Measurements from ENCODE around the gene KIF1B. TPM values are rescaled to one million over a fixed set of nuclear protein-coding genes. Genes with fewer than 3 reads are reported as not detected.

Gene KIF1B
- total RNA-seq, 4 donors from 2014 or later: 46.0 to 88.0 (median 51.2) TPM

DNA sequence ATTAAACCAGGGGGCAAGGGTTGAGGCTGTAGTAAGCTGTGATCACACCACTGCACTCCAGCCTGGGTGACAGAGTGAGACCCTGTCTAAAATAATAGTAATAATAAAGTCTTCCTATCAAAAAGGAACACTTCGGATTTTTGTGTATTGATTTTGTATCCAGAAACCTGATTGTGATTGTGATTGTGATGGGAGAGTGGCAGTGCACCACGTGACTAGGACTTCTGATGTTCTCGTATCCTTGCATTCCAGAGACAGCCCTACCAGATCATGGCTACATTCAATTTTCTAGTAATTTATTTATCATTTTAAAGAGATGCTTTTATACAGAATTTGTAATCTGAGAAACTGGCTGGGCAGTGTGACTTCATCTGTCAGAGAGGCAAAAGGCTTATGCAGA is 2.6 kb upstream of the KIF1B start:
- Histone ChIP-seq H3K4me1 (peaks cover 21% of the 10 kb centered on the region), H3K27me3 (no peaks in the 10 kb centered on the region), H3K27ac (no peak overlapping the region), H3K9me3 (no peaks in the 10 kb centered on the region), H3K36me3 (no peaks in the 10 kb centered on the region), H3K4me3 (no peak overlapping the region)
- TF ChIP-seq EP300 (IDR thresholded peaks at IDR 0.05) (no peak), POLR2A (IDR thresholded peaks at IDR 0.05) (no peak), POLR2AphosphoS5 (IDR thresholded peaks at IDR 0.05) (no peak)
- TF ChIP-seq, protein P1, sequence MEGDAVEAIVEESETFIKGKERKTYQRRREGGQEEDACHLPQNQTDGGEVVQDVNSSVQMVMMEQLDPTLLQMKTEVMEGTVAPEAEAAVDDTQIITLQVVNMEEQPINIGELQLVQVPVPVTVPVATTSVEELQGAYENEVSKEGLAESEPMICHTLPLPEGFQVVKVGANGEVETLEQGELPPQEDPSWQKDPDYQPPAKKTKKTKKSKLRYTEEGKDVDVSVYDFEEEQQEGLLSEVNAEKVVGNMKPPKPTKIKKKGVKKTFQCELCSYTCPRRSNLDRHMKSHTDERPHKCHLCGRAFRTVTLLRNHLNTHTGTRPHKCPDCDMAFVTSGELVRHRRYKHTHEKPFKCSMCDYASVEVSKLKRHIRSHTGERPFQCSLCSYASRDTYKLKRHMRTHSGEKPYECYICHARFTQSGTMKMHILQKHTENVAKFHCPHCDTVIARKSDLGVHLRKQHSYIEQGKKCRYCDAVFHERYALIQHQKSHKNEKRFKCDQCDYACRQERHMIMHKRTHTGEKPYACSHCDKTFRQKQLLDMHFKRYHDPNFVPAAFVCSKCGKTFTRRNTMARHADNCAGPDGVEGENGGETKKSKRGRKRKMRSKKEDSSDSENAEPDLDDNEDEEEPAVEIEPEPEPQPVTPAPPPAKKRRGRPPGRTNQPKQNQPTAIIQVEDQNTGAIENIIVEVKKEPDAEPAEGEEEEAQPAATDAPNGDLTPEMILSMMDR (IDR thresholded peaks at IDR 0.05): no peak
- peak in 1 of 2 donors; percentile 4 for DNase-seq (ENCODE audit: low spot score in 2 of 2)
- WGBS: 90% methylated on average over 3 of the region's 3 CpGs

DNA sequence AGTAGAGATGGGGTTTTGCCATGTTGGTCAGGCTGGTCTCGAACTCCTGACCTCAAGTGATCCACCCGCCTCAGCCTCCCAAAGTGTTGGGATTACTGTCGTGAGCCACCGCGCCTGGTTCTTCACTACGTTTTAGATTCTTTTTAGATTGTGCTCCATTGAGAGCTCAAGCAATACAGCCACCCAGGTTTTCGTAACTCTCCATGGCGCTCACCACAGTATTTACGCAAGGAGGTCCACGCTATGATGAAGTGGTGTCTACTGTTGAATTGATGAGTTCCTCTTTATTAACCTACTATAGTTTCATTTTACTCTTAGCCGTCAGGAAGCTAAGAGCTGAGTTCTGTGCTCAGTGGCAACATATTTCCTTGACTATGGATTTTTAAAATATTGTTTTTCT is 1.8 kb upstream of the KIF1B start:
- Histone ChIP-seq H3K27me3 (no peaks in the 10 kb centered on the region), H3K36me3 (no peaks in the 10 kb centered on the region), H3K27ac (no peak overlapping the region), H3K4me1 (peaks cover 28% of the 10 kb centered on the region), H3K4me3 (no peak overlapping the region), H3K9me3 (no peaks in the 10 kb centered on the region)
- DNase-seq (ENCODE audit: low spot score in 2 of 2): no peak
- WGBS: 79% methylated on average over 11 of the region's 11 CpGs
- TF ChIP-seq EP300 (IDR thresholded peaks at IDR 0.05) (no peak), POLR2A (IDR thresholded peaks at IDR 0.05) (no peak), POLR2AphosphoS5 (IDR thresholded peaks at IDR 0.05) (no peak)
- TF ChIP-seq, protein P1 (IDR thresholded peaks at IDR 0.05): no peak

GRCh38 chr1:10209590-10209904 is 823 bp upstream of the KIF1B start:
- Histone ChIP-seq H3K4me3 (peak overlapping the region; percentile 97), H3K27me3 (no peaks in the 10 kb centered on the region), H3K9me3 (no peaks in the 10 kb centered on the region), H3K4me1 (peaks cover 37% of the 10 kb centered on the region), H3K27ac (peak overlapping the region; percentile 99), H3K36me3 (no peaks in the 10 kb centered on the region)
- WGBS: 3% methylated on average over 8 of the region's 8 CpGs
- DNase-seq (ENCODE audit: low spot score in 2 of 2): no peak
- TF ChIP-seq EP300 (IDR thresholded peaks at IDR 0.05): no peak
- TF ChIP-seq POLR2A (IDR thresholded peaks at IDR 0.05): no peak
- TF ChIP-seq POLR2AphosphoS5 (IDR thresholded peaks at IDR 0.05): no peak
- TF ChIP-seq, protein P1 (IDR thresholded peaks at IDR 0.05): no peak

DNA sequence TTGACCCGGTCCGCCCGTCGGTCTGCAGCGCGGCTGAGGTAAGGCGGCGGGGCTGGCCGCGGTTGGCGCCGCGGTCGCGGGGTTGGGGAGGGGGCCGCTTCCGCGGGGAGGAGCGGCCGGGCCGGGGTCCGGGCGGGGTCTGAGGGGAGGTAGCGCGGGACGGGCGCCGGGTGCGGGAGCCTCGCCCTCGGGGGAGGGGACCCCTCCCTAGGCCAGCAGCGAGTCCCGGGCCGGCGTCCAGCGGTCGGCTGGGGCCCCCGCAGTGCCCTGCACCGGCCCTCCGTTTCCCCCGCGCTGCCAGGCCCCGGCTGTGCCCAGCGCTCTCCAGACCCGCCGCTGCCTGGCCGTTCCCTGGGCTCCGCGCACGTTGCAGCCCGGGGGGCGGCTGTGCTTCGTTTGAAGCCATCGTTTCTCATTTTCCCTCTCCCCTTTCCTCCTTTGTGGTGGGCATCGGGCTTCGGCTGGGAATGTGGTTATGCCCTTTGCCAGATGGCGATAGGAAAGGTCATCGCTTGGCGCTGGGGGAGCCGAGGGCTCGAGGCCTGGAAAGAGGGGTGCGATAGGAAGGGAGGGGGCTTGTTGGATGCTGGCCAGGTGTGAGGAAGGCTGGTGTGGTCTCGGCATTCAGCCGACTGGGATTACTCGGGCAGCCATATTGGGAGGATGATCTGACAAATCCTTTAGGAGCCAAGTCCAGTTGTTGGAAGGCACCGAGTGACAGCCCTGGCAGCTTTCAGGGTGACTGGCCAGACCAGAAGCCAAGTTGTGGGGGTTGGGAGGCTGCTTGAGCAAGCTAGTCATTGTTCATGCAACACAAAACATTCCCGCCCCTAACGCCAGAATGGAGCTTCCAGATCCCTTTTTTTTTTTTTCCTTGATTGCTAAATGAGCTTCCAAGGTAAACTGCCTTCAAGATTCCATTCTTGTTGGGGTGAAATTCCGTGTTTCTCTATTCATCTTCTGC is 753 bp downstream of the KIF1B start:
- WGBS: under 1% methylated on average over 17 of the region's 69 CpGs
- H3K27me3 ChIP-seq: no peaks in the 10 kb centered on the region
- peak overlapping the region; percentile 97 for H3K4me3 ChIP-seq
- DNase-seq (ENCODE audit: low spot score in 2 of 2): peak; percentile 97
- peaks cover 46% of the 10 kb centered on the region for H3K4me1 ChIP-seq
- no peaks in the 10 kb centered on the region for H3K9me3 ChIP-seq
- no peak for TF ChIP-seq POLR2A (IDR thresholded peaks at IDR 0.05)
- TF ChIP-seq EP300 (IDR thresholded peaks at IDR 0.05): peak; percentile 5
- TF ChIP-seq, protein P1 (IDR thresholded peaks at IDR 0.05): no peak
- TF ChIP-seq POLR2AphosphoS5 (IDR thresholded peaks at IDR 0.05): peak in 2 of 3 donors; percentile 62 to 69
- peak overlapping the region; percentile 99 for H3K27ac ChIP-seq
- no peaks in the 10 kb centered on the region for H3K36me3 ChIP-seq

- peak in 1 of 2 donors; percentile 64 for DNase-seq (ENCODE audit: low spot score in 2 of 2)
- WGBS: 19% methylated on average over 11 of the region's 11 CpGs
- Histone ChIP-seq H3K4me3 (peak overlapping the region; percentile 97), H3K4me1 (peaks cover 53% of the 10 kb centered on the region), H3K36me3 (no peaks in the 10 kb centered on the region), H3K27me3 (no peaks in the 10 kb centered on the region), H3K27ac (peak overlapping the region; percentile 99), H3K9me3 (no peaks in the 10 kb centered on the region)
- TF ChIP-seq, protein P1 (IDR thresholded peaks at IDR 0.05): no peak
- no peak for TF ChIP-seq EP300 (IDR thresholded peaks at IDR 0.05)
- no peak for TF ChIP-seq POLR2AphosphoS5 (IDR thresholded peaks at IDR 0.05)
- TF ChIP-seq POLR2A (IDR thresholded peaks at IDR 0.05): no peak
Observed at GRCh38 chr1:10211805-10212410, 1.5 kb downstream of the KIF1B start.
